HG02884 (cell line): Measurements from ENCODE around the gene MREG.

Experiments
- ATAC-seq: cut with Tn5 transposase; IDR thresholded peaks from one replicate; pipeline ENCODE4 v1.9.1; 2021; ENCODE audit warnings: mild to moderate bottlenecking, moderate library complexity; ENCODE audit not compliant: unreplicated experiment

MREG gene

DNA sequence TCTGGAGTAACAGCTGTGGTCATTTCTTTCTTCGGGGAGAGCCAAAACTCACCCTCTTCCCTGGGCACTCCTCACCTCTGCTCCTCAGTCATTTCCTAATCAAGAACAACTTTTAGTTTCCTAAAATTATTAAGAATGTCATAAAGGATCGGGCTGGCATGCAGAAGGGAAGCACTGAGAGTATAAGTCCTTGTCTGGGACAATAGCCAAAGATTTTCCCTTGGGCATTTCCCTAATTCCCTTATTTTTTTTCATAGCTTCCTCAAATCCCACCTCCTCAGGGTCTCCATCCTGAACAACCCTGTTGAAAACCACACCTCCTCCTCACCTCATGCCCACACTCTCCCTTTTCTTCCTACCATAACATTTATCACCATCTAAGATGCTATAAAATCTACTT lies 115.0 kb downstream of the MREG start:
- no peak for ATAC-seq

DNA sequence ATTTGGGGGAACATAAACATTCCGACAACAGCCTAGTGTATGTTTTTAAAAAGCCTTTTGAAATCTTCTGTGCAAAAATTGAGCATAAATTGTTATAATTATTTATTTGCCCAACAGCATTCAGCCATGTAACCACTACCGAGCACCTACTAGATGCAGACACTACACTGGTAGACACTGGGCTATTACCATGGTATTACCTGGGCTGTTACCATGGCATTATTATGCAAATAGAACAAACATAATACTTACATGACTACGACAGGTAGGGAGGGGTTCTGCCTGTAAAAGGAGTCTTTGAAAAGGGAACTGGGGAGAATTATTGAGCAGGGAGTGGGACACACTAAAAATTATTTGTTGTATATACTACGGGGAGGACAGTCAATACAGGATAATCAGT lies 116.4 kb downstream of the MREG start:
- ATAC-seq: no peak

DNA sequence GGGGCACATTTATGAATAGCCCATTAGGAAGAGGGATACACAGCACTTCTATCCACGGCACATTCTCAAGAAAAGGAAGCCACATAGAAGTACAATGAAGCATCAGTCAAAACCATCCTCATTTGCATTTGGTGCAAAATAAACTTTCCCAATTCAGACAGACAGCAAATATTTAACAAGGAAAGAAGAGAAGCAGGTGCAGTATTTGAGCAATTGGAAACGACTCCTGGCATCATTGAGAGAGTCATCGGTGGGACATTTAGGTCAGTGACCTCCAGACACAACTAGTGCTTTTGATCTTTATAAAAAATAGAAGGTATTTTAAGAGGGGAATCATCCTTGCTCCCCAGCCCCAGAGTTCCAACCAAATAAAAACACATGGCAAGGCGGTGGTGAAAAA lies 118.0 kb downstream of the MREG start:
- no peak for ATAC-seq
